ENCODE data around the gene GKN2. TPM values are rescaled to one million over a fixed set of nuclear protein-coding genes. Genes with fewer than 3 reads are reported as not detected.

GKN2 gene
- polyA plus RNA-seq, 3 donors, result not detected

GRCh38 chr2:68931799-68932198 is 20.9 kb downstream of the GKN2 start:
- no peak overlapping the region for H3K27ac ChIP-seq (ENCODE audit: low read depth in 1 of 2, low read length in 2 of 2)
- no peak overlapping the region for H3K4me3 Mint-ChIP-seq

GRCh38 chr2:68931149-68931711 is 21.5 kb downstream of the GKN2 start:
- H3K9me3 Mint-ChIP-seq, result peaks cover 0 to 13% (median 2%) of the 10 kb centered on the region in 7 donors
- H3K27me3 Mint-ChIP-seq (ENCODE audit: low read depth in 3 of 3), result peaks cover 0 to 5% (median 4%) of the 10 kb centered on the region in 3 donors
- Histone ChIP-seq H3K9me3 (replicated peaks in 1 of 2; ENCODE audit: control insufficient read depth in 1 of 2, insufficient read depth in 1 of 2, low read length in 2 of 2) (no peaks in the 10 kb centered on the region), H3K9ac (ENCODE audit: insufficient read depth, low read length, poor library complexity, severe bottlenecking) (no peak overlapping the region), H3K4me3 (replicated peaks in 1 of 3; ENCODE audit: low read depth in 2 of 3, low read length in 3 of 3) (no peak overlapping the region), H4K20me1 (ENCODE audit: insufficient read depth, low read length) (no peaks in the 10 kb centered on the region), H3K27ac (ENCODE audit: low read depth in 1 of 2, low read length in 2 of 2) (no peak overlapping the region), H3K36me3 (replicated peaks in 1 of 2; ENCODE audit: control insufficient read depth in 1 of 2, insufficient read depth in 2 of 2, low read length in 2 of 2) (no peaks in the 10 kb centered on the region), H3K79me2 (ENCODE audit: insufficient read depth, low read length) (no peaks in the 10 kb centered on the region), H3K27me3 (ENCODE audit: control insufficient read depth in 2 of 2, insufficient read depth in 2 of 2, low read length in 2 of 2) (no peaks in the 10 kb centered on the region), H3K4me1 (ENCODE audit: control insufficient read depth in 1 of 2, insufficient read depth in 2 of 2, low read length in 2 of 2) (no peaks in the 10 kb centered on the region), H3K4me2 (replicated peaks; ENCODE audit: extremely low read depth, low read length, poor library complexity, severe bottlenecking) (no peak overlapping the region), H2AFZ (ENCODE audit: insufficient read depth, low read depth, low read length, poor library complexity, severe bottlenecking) (no peak overlapping the region)
- H3K4me1 Mint-ChIP-seq, result no peaks in the 10 kb centered on the region
- no CpG with 5 or more reads among the region's 3 CpGs for WGBS (ENCODE audit: insufficient coverage)
- no peak for DNase-seq
- H3K4me3 Mint-ChIP-seq, result no peak overlapping the region
- no peak for TF ChIP-seq CTCF (IDR thresholded peaks at IDR 0.05)
- no peak overlapping the region for H3K27ac Mint-ChIP-seq
- intact Hi-C loops (cut with micrococcal nuclease), result no loop called here
- no peaks in the 10 kb centered on the region for H3K36me3 Mint-ChIP-seq

More at GRCh38 chr2:68931799-68932198, 20.9 kb downstream of the GKN2 start:
- H4K20me1 ChIP-seq (ENCODE audit: insufficient read depth, low read length), result no peaks in the 10 kb centered on the region
- Mint-ChIP-seq H3K4me1 (no peaks in the 10 kb centered on the region), H3K36me3 (no peaks in the 10 kb centered on the region), H3K27ac (no peak overlapping the region), H3K27me3 (ENCODE audit: low read depth in 3 of 3) (peaks cover 0 to 5% (median 1%) of the 10 kb centered on the region in 3 donors), H3K9me3 (peaks cover 0 to 13% (median 2%) of the 10 kb centered on the region in 7 donors)
- H3K36me3 ChIP-seq (replicated peaks in 1 of 2; ENCODE audit: control insufficient read depth in 1 of 2, insufficient read depth in 2 of 2, low read length in 2 of 2), result no peaks in the 10 kb centered on the region
- no peak for DNase-seq
- no peak overlapping the region for H3K4me3 ChIP-seq (replicated peaks in 1 of 3; ENCODE audit: low read depth in 2 of 3, low read length in 3 of 3)
- no peaks in the 10 kb centered on the region for H3K9me3 ChIP-seq (replicated peaks in 1 of 2; ENCODE audit: control insufficient read depth in 1 of 2, insufficient read depth in 1 of 2, low read length in 2 of 2)
- WGBS (ENCODE audit: insufficient coverage), result 60% methylated on average over 3 of the region's 4 CpGs
- H2AFZ ChIP-seq (ENCODE audit: insufficient read depth, low read depth, low read length, poor library complexity, severe bottlenecking), result no peak overlapping the region
- no peaks in the 10 kb centered on the region for H3K27me3 ChIP-seq (ENCODE audit: control insufficient read depth in 2 of 2, insufficient read depth in 2 of 2, low read length in 2 of 2)
- TF ChIP-seq CTCF (IDR thresholded peaks at IDR 0.05), result no peak
- H3K79me2 ChIP-seq (ENCODE audit: insufficient read depth, low read length), result no peaks in the 10 kb centered on the region
- H3K4me1 ChIP-seq (ENCODE audit: control insufficient read depth in 1 of 2, insufficient read depth in 2 of 2, low read length in 2 of 2), result no peaks in the 10 kb centered on the region
- intact Hi-C loops (cut with micrococcal nuclease), result no loop called here
- H3K4me2 ChIP-seq (replicated peaks; ENCODE audit: extremely low read depth, low read length, poor library complexity, severe bottlenecking), result no peak overlapping the region
- no peak overlapping the region for H3K9ac ChIP-seq (ENCODE audit: insufficient read depth, low read length, poor library complexity, severe bottlenecking)
